WTC11 (cell line): ENCODE results near the gene KIF2A.

ENCODE experiments used
- ARID4B ChIP-seq: sonication (generic); formaldehyde crosslinking; IDR thresholded peaks from 2 replicates; pipeline ENCODE4 v1.8.0; 2023; ENCODE audit warnings: missing genetic modification reagents, mild to moderate bottlenecking, borderline replicate concordance
- CTCF ChIP-seq: fragments of 200-600 bp; IDR thresholded peaks from 2 replicates; pipeline ENCODE4 v1.8.0; 2022; ENCODE audit warnings: antibody characterized with exemption
- E2F4 ChIP-seq: sonication (generic); formaldehyde crosslinking; IDR thresholded peaks from 2 replicates; pipeline ENCODE4 v1.8.1; 2022; ENCODE audit warnings: low read depth, mild to moderate bottlenecking, moderate library complexity, missing genetic modification reagents, borderline replicate concordance
- MAX ChIP-seq: sonication (generic); formaldehyde crosslinking; IDR thresholded peaks from 2 replicates; pipeline ENCODE4 v1.8.0; 2022; ENCODE audit warnings: mild to moderate bottlenecking, missing genetic modification reagents
- NFE2L1 ChIP-seq: sonication (generic); formaldehyde crosslinking; IDR thresholded peaks from 2 replicates; pipeline ENCODE4 v1.8.1; 2023; ENCODE audit warnings: missing genetic modification reagents
- NR2C2 ChIP-seq: sonication (generic); formaldehyde crosslinking; IDR thresholded peaks from 2 replicates; pipeline ENCODE4 v1.8.0; 2022; ENCODE audit warnings: mild to moderate bottlenecking, missing genetic modification reagents
- RELA ChIP-seq: sonication (generic); formaldehyde crosslinking; IDR thresholded peaks from 2 replicates; pipeline ENCODE4 v1.8.1; 2022; ENCODE audit warnings: missing genetic modification reagents, mild to moderate bottlenecking, borderline replicate concordance
- USF2 ChIP-seq: sonication (generic); formaldehyde crosslinking; IDR thresholded peaks from 2 replicates; pipeline ENCODE4 v1.8.1; 2023; ENCODE audit warnings: mild to moderate bottlenecking, missing genetic modification reagents, moderate library complexity
- ZNF121 ChIP-seq: sonication (generic); formaldehyde crosslinking; IDR thresholded peaks from 2 replicates; pipeline ENCODE4 v1.8.0; 2023; ENCODE audit warnings: missing genetic modification reagents

GRCh38 chr5:62421414-62421813, 115.4 kb downstream of the KIF2A start:
- TF ChIP-seq E2F4 (CRISPR knock-in tag) (no peak), ARID4B (CRISPR knock-in tag) (no peak), ZNF121 (CRISPR knock-in tag) (no peak), NR2C2 (CRISPR knock-in tag) (no peak), CTCF (no peak), USF2 (CRISPR knock-in tag) (no peak), RELA (CRISPR knock-in tag) (no peak), NFE2L1 (CRISPR knock-in tag) (no peak), MAX (CRISPR knock-in tag) (no peak)
